GM12801 (cell line): ENCODE data around the gene HUNK.

Experiments used
- TF ChIP-seq, protein P1 (sequence below): IDR thresholded peaks from one replicate; pipeline ENCODE4 v1.5.1; 2011; ENCODE audit warnings: control low read depth; ENCODE audit not compliant: insufficient read length; ENCODE audit errors: extremely low read depth

Gene HUNK

DNA sequence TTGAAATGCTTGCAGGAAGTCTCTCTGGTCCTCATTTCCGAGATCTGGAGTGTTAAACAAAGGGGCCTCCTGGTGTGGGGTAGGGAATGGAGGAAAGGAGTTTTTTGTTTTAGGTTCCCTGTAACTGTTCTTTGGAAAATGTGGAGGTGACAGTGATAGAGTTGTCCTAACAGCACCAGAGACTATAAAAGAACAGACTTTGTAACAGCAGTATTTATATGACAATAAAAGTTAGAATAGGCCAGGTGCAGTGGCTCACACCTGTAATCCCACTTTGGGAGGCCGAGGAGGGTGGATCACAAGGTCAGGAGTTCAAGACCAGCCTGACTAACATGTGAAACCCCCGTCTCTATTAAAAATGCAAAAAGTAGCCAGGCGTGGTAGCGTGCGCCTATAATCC, 68.9 kb downstream of the HUNK start:
- TF ChIP-seq, protein P1, sequence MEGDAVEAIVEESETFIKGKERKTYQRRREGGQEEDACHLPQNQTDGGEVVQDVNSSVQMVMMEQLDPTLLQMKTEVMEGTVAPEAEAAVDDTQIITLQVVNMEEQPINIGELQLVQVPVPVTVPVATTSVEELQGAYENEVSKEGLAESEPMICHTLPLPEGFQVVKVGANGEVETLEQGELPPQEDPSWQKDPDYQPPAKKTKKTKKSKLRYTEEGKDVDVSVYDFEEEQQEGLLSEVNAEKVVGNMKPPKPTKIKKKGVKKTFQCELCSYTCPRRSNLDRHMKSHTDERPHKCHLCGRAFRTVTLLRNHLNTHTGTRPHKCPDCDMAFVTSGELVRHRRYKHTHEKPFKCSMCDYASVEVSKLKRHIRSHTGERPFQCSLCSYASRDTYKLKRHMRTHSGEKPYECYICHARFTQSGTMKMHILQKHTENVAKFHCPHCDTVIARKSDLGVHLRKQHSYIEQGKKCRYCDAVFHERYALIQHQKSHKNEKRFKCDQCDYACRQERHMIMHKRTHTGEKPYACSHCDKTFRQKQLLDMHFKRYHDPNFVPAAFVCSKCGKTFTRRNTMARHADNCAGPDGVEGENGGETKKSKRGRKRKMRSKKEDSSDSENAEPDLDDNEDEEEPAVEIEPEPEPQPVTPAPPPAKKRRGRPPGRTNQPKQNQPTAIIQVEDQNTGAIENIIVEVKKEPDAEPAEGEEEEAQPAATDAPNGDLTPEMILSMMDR: no peak

DNA sequence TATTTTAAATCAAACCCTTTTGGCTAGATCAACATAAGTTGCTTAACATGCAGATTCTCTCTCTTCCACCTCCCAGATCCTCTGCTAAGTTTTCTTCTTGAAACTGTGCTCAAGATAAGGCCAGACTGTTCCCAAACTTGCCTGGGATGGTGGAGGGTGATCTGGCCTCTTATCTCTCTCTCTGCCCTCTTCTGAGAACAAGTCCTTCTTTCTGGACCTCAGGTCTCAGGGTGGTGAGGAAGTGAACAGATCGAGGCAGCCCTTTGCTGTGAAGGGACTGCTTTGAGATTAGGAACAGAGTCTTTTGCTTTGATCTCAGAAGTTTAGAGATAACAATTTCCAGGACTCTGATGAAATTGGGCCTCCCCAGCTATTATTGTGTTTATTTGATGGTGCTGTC, 70.7 kb downstream of the HUNK start:
- TF ChIP-seq, protein P1: no peak

DNA sequence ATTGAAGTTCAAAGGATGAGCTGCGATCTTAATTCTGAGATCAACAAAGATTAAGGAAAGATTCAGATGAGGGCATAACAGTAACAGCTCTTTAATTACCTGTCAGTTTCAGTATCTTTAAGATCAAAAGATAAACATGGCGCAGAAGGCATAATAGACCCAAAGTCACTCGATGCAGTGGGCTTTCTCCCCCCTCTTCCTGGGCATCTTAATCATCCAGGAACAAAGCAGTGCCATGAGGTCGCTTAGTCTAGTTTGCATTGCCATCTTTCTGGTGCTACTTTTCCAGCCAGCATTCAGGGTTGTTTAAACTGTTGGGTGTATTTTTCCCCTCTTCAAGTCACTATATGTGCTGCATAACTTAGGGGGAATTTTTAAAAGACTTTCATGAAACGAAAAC, 72.3 kb downstream of the HUNK start:
- TF ChIP-seq, protein P1: no peak

DNA sequence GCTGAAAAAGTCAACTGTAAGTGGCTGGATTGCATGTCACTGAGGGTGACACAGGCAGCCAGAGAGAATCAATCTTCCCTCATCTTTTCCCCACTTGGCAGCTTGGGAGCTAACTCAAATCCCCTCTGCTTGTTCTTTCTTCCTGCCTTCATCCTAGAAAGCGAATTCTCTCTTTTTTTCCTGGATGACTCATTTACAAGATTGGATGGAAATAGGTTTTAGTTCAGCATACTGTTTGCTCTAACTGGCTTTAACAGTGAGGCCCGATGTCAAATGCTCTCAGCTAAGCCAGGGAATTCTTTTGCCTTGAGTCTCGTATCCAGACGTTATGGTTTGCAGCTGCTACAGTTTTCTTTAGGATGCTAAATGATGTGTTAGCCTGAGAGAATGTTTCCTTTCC, 72.7 kb downstream of the HUNK start:
- TF ChIP-seq, protein P1: no peak

DNA sequence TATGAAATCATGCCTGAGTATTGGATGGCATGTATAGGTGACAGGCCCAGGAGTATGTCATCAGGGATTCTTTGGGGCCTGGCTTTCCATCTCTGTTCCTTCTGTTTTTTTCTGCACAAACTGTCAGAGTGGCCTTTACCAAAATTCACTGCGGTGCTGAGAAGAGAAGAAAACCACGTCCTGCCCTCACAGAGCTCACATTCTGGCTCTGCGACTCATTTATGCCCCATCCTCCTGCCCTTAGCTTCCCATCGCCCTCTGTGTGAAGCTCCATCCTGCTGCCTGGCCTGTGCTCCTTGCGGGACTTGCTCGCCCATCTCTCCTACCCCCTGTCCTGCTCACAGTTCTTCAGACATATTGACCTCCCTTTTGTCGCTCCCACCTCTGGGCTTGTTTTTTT, 73.4 kb downstream of the HUNK start:
- TF ChIP-seq, protein P1: no peak

DNA sequence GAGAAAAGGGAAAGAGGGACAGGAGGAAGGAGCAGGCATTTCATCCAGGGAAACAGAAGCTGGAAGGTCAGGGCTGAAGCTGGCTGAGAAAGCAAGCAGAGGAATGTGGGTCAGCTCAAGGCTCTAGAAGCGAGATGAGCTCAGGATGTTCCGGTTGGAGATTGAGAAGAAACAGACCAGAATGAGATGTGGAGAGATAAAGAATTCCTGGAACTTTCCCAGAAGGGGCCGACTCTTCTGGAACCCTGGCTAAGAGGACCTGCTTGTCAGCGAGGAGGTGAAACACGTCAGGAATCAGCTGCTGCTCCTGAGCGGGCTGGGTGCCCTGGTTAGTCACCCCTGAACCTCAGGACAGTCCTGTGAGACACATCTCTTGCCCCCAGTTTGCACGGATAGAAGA, 75.9 kb downstream of the HUNK start:
- TF ChIP-seq, protein P1: no peak

DNA sequence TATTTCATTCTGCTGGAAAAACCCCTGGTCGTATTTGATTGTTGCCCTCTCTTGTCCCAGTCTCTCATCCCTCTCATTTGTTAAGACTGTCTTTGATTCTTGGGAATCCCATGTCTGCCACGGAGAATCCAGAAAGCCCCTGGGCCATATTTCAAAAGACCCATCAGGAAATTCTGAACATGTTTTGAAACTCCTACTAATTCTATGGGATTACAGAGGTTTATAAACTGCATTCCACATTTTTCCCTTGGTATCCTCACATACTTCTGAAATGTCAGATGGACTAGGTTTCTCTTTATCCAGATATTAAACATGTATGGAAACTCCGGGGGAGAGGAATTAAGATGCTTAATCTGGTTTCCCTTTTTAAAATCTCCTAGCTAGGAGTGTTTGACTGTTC, 80.0 kb downstream of the HUNK start:
- TF ChIP-seq, protein P1: no peak

DNA sequence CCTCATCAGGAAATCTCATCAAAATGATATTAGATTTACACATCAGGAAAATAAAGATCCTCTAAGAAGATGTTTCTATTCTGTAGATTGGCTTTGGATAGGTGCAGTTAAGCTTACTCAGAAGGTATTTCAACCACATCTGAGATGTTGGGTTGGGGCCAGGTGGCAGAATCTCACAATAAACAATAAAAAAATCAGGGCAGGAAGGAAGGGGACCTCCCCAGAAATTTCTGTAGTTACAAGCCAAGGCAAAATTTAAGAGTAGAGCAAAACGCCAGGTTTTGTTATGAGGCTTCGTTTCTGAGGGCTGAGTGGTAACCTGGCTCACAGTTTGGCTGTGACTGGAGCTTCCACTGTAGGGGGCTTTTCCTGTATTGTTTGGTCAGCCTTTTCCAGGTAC, 84.8 kb downstream of the HUNK start:
- TF ChIP-seq, protein P1: no peak
